Ureter (tissue), 1 donor: ENCODE measurements around the gene HAGH. TPM values are rescaled to one million over a fixed set of nuclear protein-coding genes. Genes with fewer than 3 reads are reported as not detected.

Experiments
- DNase-seq: peaks from one replicate; pipeline ENCODE4 v3.0.0-alpha.2; 2020; ENCODE audit warnings: low spot score
- total RNA-seq: library from RNA; stranded (reverse); gene quantifications from one replicate; pipeline ENCODE4 v1.2.4, GENCODE V29; 2023
- donor health status: DM: yes; HTN: yes; CAD: no.

The HAGH gene
- total RNA-seq, 1 donor from 2014 or later = 37.5 TPM

GRCh38 chr16:1831186-1832075, 4.8 kb upstream of the HAGH start:
- no peak for DNase-seq

GRCh38 chr16:1830213-1830612, 3.6 kb upstream of the HAGH start:
- DNase-seq = no peak

GRCh38 chr16:1828645-1829410, 2.2 kb upstream of the HAGH start:
- peak; percentile 8 for DNase-seq

GRCh38 chr16:1825864-1826690, 548 bp downstream of the HAGH start:
- peak; percentile 41 for DNase-seq

GRCh38 chr16:1825381-1825863, 1.2 kb downstream of the HAGH start:
- peak; percentile 40 for DNase-seq

GRCh38 chr16:1823821-1824220, 2.8 kb downstream of the HAGH start:
- DNase-seq = no peak

GRCh38 chr16:1822801-1823200, 3.8 kb downstream of the HAGH start:
- DNase-seq = no peak

- DNase-seq = no peak
These were observed 4.6 kb downstream of the HAGH start for GRCh38 chr16:1821861-1822611.

GRCh38 chr16:1820946-1821290, 5.7 kb downstream of the HAGH start:
- no peak for DNase-seq

GRCh38 chr16:1820096-1820945, 6.3 kb downstream of the HAGH start:
- no peak for DNase-seq

GRCh38 chr16:1819611-1820010, 7.0 kb downstream of the HAGH start:
- DNase-seq = no peak

- DNase-seq = no peak
These were observed 7.6 kb downstream of the HAGH start for GRCh38 chr16:1818873-1819525.

- no peak for DNase-seq
These were observed 8.3 kb downstream of the HAGH start for GRCh38 chr16:1818204-1818872.

- no peak for DNase-seq
These were observed 8.9 kb downstream of the HAGH start for GRCh38 chr16:1817716-1818115.

GRCh38 chr16:1817276-1817589, 9.4 kb downstream of the HAGH start:
- DNase-seq = no peak

GRCh38 chr16:1816396-1817275, 10.0 kb downstream of the HAGH start:
- no peak for DNase-seq

- DNase-seq = no peak
These were observed 11.2 kb downstream of the HAGH start for GRCh38 chr16:1815461-1815860.

GRCh38 chr16:1812732-1813163, 13.9 kb downstream of the HAGH start:
- DNase-seq = no peak
